Neural cell (in vitro differentiated cells): ENCODE results near the gene ANKFN1. TPM values are rescaled to one million over a fixed set of nuclear protein-coding genes. Genes with fewer than 3 reads are reported as not detected.

Experiments used
- H2AFZ ChIP-seq: fragments of 200-600, 300-800 bp; sonication (generic), shearing (Covaris generic); 2 replicates; pipeline ENCODE4 v1.6.0; 2014; ENCODE audit warnings: low read depth, mild to moderate bottlenecking, antibody characterized with exemption, low read length, moderate library complexity
- H3F3A ChIP-seq: fragments of 200-600 bp; shearing (Covaris generic); 2 replicates; pipeline ENCODE4 v1.6.1; 2016; ENCODE audit warnings: mild to moderate bottlenecking, moderate library complexity, mixed read lengths, antibody characterized with exemption, low read length; ENCODE audit not compliant: insufficient read depth, poor library complexity, severe bottlenecking
- H3K27ac ChIP-seq: fragments of 200-600, 300-800 bp; sonication (generic), shearing (Covaris generic); 2 replicates; pipeline ENCODE4 v1.5.1; 2014; ENCODE audit warnings: mild to moderate bottlenecking, low read length, moderate library complexity
- H3K27me3 ChIP-seq: fragments of 300-800, 200-600 bp; sonication (generic), shearing (Covaris generic); 2 replicates; pipeline ENCODE4 v1.6.0; 2014; ENCODE audit warnings: mild to moderate bottlenecking, low read depth, low read length, moderate library complexity; ENCODE audit not compliant: insufficient read depth
- H3K36me3 ChIP-seq: fragments of 300-800, 200-600 bp; sonication (generic), shearing (Covaris generic); 2 replicates; pipeline ENCODE4 v1.5.1; 2014; ENCODE audit warnings: mild to moderate bottlenecking, antibody characterized with exemption, low read length, moderate library complexity; ENCODE audit not compliant: insufficient read depth
- H3K4me2 ChIP-seq: fragments of 300-800, 200-600 bp; sonication (generic), shearing (Covaris generic); 2 replicates; pipeline ENCODE4 v1.6.0; 2014; ENCODE audit warnings: mild to moderate bottlenecking, low read length
- H3K4me3 ChIP-seq: fragments of 300-800, 200-600 bp; sonication (generic), shearing (Covaris generic); 2 replicates; pipeline ENCODE4 v1.5.1; 2014; ENCODE audit warnings: mild to moderate bottlenecking, low read length, moderate library complexity
- H3K79me2 ChIP-seq: fragments of 200-600 bp; shearing (Covaris generic); replicated peaks from 2 replicates; pipeline ENCODE4 v1.6.0; 2014; ENCODE audit warnings: mild to moderate bottlenecking, low read length, moderate library complexity; ENCODE audit not compliant: insufficient read depth
- H3K9ac ChIP-seq: fragments of 300-800, 200-600 bp; sonication (generic), shearing (Covaris generic); 2 replicates; pipeline ENCODE4 v1.6.1; 2016; ENCODE audit warnings: mild to moderate bottlenecking, low read length, mixed read lengths
- H3K9me2 ChIP-seq: fragments of 200-600 bp; shearing (Covaris generic); 2 replicates; pipeline ENCODE4 v1.6.1; 2016; ENCODE audit warnings: mild to moderate bottlenecking, low read length, mixed read lengths; ENCODE audit not compliant: insufficient read depth
- H3K9me3 ChIP-seq: fragments of 200-600, 300-800 bp; sonication (generic), shearing (Covaris generic); 2 replicates; pipeline ENCODE4 v1.6.1; 2016; ENCODE audit warnings: mild to moderate bottlenecking, mixed run types, low read length, moderate library complexity, mixed read lengths
- H4K20me1 ChIP-seq: fragments of 200-600 bp; shearing (Covaris generic); 2 replicates; pipeline ENCODE4 v1.6.1; 2016; ENCODE audit warnings: mild to moderate bottlenecking, mixed run types; ENCODE audit not compliant: insufficient read depth
- CTCF ChIP-seq: fragments of 450-650 bp; IDR thresholded peaks from 2 replicates; pipeline ENCODE4 v1.5.1; 2014; ENCODE audit warnings: antibody characterized with exemption, mild to moderate bottlenecking, moderate library complexity; ENCODE audit not compliant: poor library complexity, severe bottlenecking
- EP300 ChIP-seq: fragments of 450-650 bp; conservative IDR thresholded peaks from 2 replicates; pipeline ENCODE4 v1.6.1; 2014; ENCODE audit warnings: antibody characterized with exemption, mild to moderate bottlenecking, moderate library complexity; ENCODE audit not compliant: poor library complexity, severe bottlenecking
- EZH2 ChIP-seq: fragments of 200-600, 300-800 bp; shearing (Covaris generic), sonication (generic); IDR thresholded peaks from 2 replicates; pipeline ENCODE4 v1.6.1; 2014; ENCODE audit warnings: antibody characterized with exemption, low read length, borderline replicate concordance, mild to moderate bottlenecking; ENCODE audit not compliant: insufficient read depth, poor library complexity, severe bottlenecking
- MXI1 ChIP-seq: fragments of 450-650 bp; conservative IDR thresholded peaks from 2 replicates; pipeline ENCODE4 v1.6.1; 2014; ENCODE audit warnings: antibody characterized with exemption, mild to moderate bottlenecking; ENCODE audit not compliant: poor library complexity, severe bottlenecking
- POLR2AphosphoS5 ChIP-seq: IDR thresholded peaks from 2 replicates; pipeline ENCODE4 v1.6.1; 2012
- RAD21 ChIP-seq: fragments of 450-650 bp; conservative IDR thresholded peaks from 2 replicates; pipeline ENCODE4 v1.6.1; 2014; ENCODE audit warnings: antibody characterized with exemption, mild to moderate bottlenecking, moderate library complexity
- REST ChIP-seq: IDR thresholded peaks from 2 replicates; pipeline ENCODE4 v1.6.1; 2012; ENCODE audit warnings: borderline replicate concordance
- SMC3 ChIP-seq: fragments of 450-650 bp; conservative IDR thresholded peaks from 2 replicates; pipeline ENCODE4 v1.6.1; 2014; ENCODE audit warnings: antibody characterized with exemption, mild to moderate bottlenecking, moderate library complexity; ENCODE audit not compliant: poor library complexity
- TAF1 ChIP-seq: IDR thresholded peaks from 2 replicates; pipeline ENCODE4 v1.6.1; 2012; ENCODE audit warnings: low read depth
- polyA plus RNA-seq: library from polyadenylated mRNA; depleted of rRNA; stranded (reverse); fragments of >200 nt; gene quantifications from 2 replicates; pipeline ENCODE4 v1.2.3, GENCODE V29; 2014

Gene ANKFN1
- polyA plus RNA-seq, 1 donor from 2014 or later = 0.14 TPM

- Histone ChIP-seq H3F3A (no peaks in the 10 kb centered on the region), H3K36me3 (no peaks in the 10 kb centered on the region), H3K4me3 (no peak overlapping the region), H3K4me2 (no peak overlapping the region), H3K27ac (no peak overlapping the region), H3K9me3 (no peaks in the 10 kb centered on the region), H3K27me3 (no peaks in the 10 kb centered on the region), H4K20me1 (no peaks in the 10 kb centered on the region), H3K9me2 (no peaks in the 10 kb centered on the region), H2AFZ (no peak overlapping the region), H3K79me2 (no peaks in the 10 kb centered on the region), H3K9ac (no peak overlapping the region)
- TF ChIP-seq CTCF (no peak), RAD21 (no peak), POLR2AphosphoS5 (no peak), EZH2 (no peak), MXI1 (no peak), TAF1 (no peak), REST (no peak), EP300 (no peak), SMC3 (no peak)
Measured at GRCh38 chr17:56269556-56270389, 116.5 kb downstream of the ANKFN1 start.

GRCh38 chr17:56274491-56274890 lies 121.2 kb downstream of the ANKFN1 start:
- Histone ChIP-seq H3K4me3 (no peak overlapping the region), H3F3A (no peaks in the 10 kb centered on the region), H3K9me2 (no peaks in the 10 kb centered on the region), H2AFZ (no peak overlapping the region), H3K79me2 (no peaks in the 10 kb centered on the region), H3K27me3 (no peaks in the 10 kb centered on the region), H3K36me3 (no peaks in the 10 kb centered on the region), H3K9me3 (no peaks in the 10 kb centered on the region), H3K27ac (no peak overlapping the region), H3K9ac (no peak overlapping the region), H3K4me2 (no peak overlapping the region), H4K20me1 (no peaks in the 10 kb centered on the region)
- TF ChIP-seq TAF1 (no peak), EZH2 (no peak), SMC3 (no peak), POLR2AphosphoS5 (no peak), CTCF (no peak), REST (no peak), RAD21 (no peak), MXI1 (no peak), EP300 (no peak)
